CD14-positive monocyte (primary cell): Measurements from ENCODE around the gene PHPT1. TPM values are rescaled to one million over a fixed set of nuclear protein-coding genes. Genes with fewer than 3 reads are reported as not detected.

Source experiments
- DNase-seq, 3 donors: peaks; one replicate each; pipeline ENCODE4 v3.0.0-alpha.2; 2011 to 2022
- H2AFZ ChIP-seq: 2 replicates; pipeline ENCODE4 v1.6.0; 2012; ENCODE audit warnings: mild to moderate bottlenecking, low read depth, low read length, inconsistent platforms; ENCODE audit not compliant: insufficient read depth, poor library complexity, severe bottlenecking
- H3K27ac ChIP-seq, 2 donors: 1 replicate in 1 of 2; 2 replicates in 1 of 2; pipeline ENCODE4 v1.5.1; 2012 to 2013; ENCODE audit warnings: low read length in 2 of 2, control low read depth in 1 of 2, inconsistent platforms in 1 of 2, low read depth in 1 of 2, mild to moderate bottlenecking in 1 of 2
- H3K27me3 ChIP-seq, 2 donors: one replicate each; pipeline versions ENCODE4 v1.6.0 to v1.6.1; 2011 to 2013; ENCODE audit warnings: low read length in 2 of 2; ENCODE audit not compliant: control insufficient read depth in 2 of 2, insufficient read depth in 2 of 2
- H3K36me3 ChIP-seq, 2 donors: replicated peaks in 1 of 2; 1 replicate in 1 of 2; 2 replicates in 1 of 2; pipeline versions ENCODE4 v1.5.1 to v1.6.1; 2012 to 2013; ENCODE audit warnings: low read length in 2 of 2, control low read depth in 1 of 2, inconsistent platforms in 1 of 2, mild to moderate bottlenecking in 1 of 2; ENCODE audit not compliant: insufficient read depth in 2 of 2, control insufficient read depth in 1 of 2
- H3K4me1 ChIP-seq, 2 donors: 1 replicate in 1 of 2; 2 replicates in 1 of 2; pipeline versions ENCODE4 v1.5.1 to v1.6.1; 2012 to 2013; ENCODE audit warnings: low read length in 2 of 2, control low read depth in 1 of 2, inconsistent platforms in 1 of 2, mild to moderate bottlenecking in 1 of 2, moderate library complexity in 1 of 2; ENCODE audit not compliant: insufficient read depth in 2 of 2, control insufficient read depth in 1 of 2
- H3K4me2 ChIP-seq: replicated peaks from 2 replicates; pipeline ENCODE3; 2012; ENCODE audit warnings: low read length, moderate library complexity, mild to moderate bottlenecking; ENCODE audit not compliant: poor library complexity, severe bottlenecking; ENCODE audit errors: extremely low read depth
- H3K4me3 ChIP-seq, 3 experiments: fragments of 200-600 bp in 1 of 3; sonication (generic) in 1 of 3; replicated peaks in 1 of 3; 1 replicate in 2 of 3; 2 replicates in 1 of 3; pipeline ENCODE4 v1.5.1; 2011 to 2013; ENCODE audit warnings: low read length in 3 of 3, mild to moderate bottlenecking in 3 of 3, control low read depth in 2 of 3, low read depth in 2 of 3, inconsistent platforms in 1 of 3, moderate library complexity in 1 of 3
- H3K79me2 ChIP-seq: 2 replicates; pipeline ENCODE4 v1.6.0; 2012; ENCODE audit warnings: mild to moderate bottlenecking, control low read depth, inconsistent platforms, low read length, moderate library complexity; ENCODE audit not compliant: insufficient read depth
- H3K9ac ChIP-seq: 2 replicates; pipeline ENCODE4 v1.6.0; 2017; ENCODE audit warnings: low read length, mild to moderate bottlenecking; ENCODE audit not compliant: insufficient read depth, poor library complexity, severe bottlenecking
- H3K9me3 ChIP-seq, 2 donors: replicated peaks in 1 of 2; 1 replicate in 1 of 2; 2 replicates in 1 of 2; pipeline versions ENCODE4 v1.5.1 to v1.6.1; 2012 to 2013; ENCODE audit warnings: low read length in 2 of 2, control low read depth in 1 of 2; ENCODE audit not compliant: control insufficient read depth in 1 of 2, insufficient read depth in 1 of 2
- H4K20me1 ChIP-seq: 2 replicates; pipeline ENCODE4 v1.6.0; 2012; ENCODE audit warnings: mild to moderate bottlenecking, low read length, control low read depth, moderate library complexity; ENCODE audit not compliant: insufficient read depth
- H3K27ac Mint-ChIP-seq, 7 donors: one replicate each; pipeline ENCODE4 v1.8.0; 2020; ENCODE audit warnings: mild to moderate bottlenecking in 7 of 7, mixed read lengths in 7 of 7, moderate library complexity in 6 of 7, inconsistent platforms in 2 of 7
- H3K27me3 Mint-ChIP-seq, 3 donors: one replicate each; pipeline ENCODE4 v1.8.0; 2021 to 2022; ENCODE audit warnings: low read depth in 3 of 3, mild to moderate bottlenecking in 3 of 3, mixed read lengths in 3 of 3, moderate library complexity in 3 of 3, inconsistent platforms in 1 of 3
- H3K36me3 Mint-ChIP-seq, 2 donors: one replicate each; pipeline ENCODE4 v1.8.0; 2020; ENCODE audit warnings: mixed read lengths in 2 of 2, inconsistent platforms in 1 of 2, mild to moderate bottlenecking in 1 of 2
- H3K4me1 Mint-ChIP-seq: one replicate; pipeline ENCODE4 v1.8.0; 2020; ENCODE audit warnings: mild to moderate bottlenecking, mixed read lengths
- H3K4me3 Mint-ChIP-seq, 2 donors: one replicate each; pipeline ENCODE4 v1.8.0; 2020; ENCODE audit warnings: mild to moderate bottlenecking in 2 of 2, mixed read lengths in 2 of 2, moderate library complexity in 1 of 2
- H3K9me3 Mint-ChIP-seq, 7 donors: one replicate each; pipeline ENCODE4 v1.8.0; 2020 to 2022; ENCODE audit warnings: mixed read lengths in 7 of 7, mild to moderate bottlenecking in 6 of 7, moderate library complexity in 6 of 7, inconsistent platforms in 2 of 7
- WGBS: methylation state at CpG from one replicate; pipeline ENCODE4 v1.1.5; 2013; ENCODE audit warnings: missing lambda C conversion rate; ENCODE audit not compliant: insufficient coverage; 5-methylcytosine and 5-hydroxymethylcytosine counted together
- intact Hi-C, 2 donors: fragments of 100-400 bp; cut with micrococcal nuclease; formaldehyde crosslinking; loops; one replicate each; pipeline versions ENCODE4 v1.15.0 to v1.15.1; 2023
- polyA plus RNA-seq, 3 donors: library from polyadenylated mRNA; depleted of rRNA in 1 of 3; unstranded in 2 of 3; stranded (reverse) in 1 of 3; fragments of 300-500 nt in 2 of 3; fragments of >200 nt in 1 of 3; fragmentation: Illumina TruSeq in 2 of 3; gene quantifications; 1 replicate in 2 of 3; 2 replicates in 1 of 3; pipeline ENCODE4 v1.2.3, GENCODE V29; 2012 to 2021
- TF ChIP-seq, protein P1 (sequence below): fragments of 200-600 bp; IDR thresholded peaks from one replicate; pipeline ENCODE4 v1.8.0; 2022; ENCODE audit warnings: antibody characterized with exemption, mild to moderate bottlenecking

Gene PHPT1
- polyA plus RNA-seq, 3 donors = 70.0 to 163 (median 94.3) TPM

DNA sequence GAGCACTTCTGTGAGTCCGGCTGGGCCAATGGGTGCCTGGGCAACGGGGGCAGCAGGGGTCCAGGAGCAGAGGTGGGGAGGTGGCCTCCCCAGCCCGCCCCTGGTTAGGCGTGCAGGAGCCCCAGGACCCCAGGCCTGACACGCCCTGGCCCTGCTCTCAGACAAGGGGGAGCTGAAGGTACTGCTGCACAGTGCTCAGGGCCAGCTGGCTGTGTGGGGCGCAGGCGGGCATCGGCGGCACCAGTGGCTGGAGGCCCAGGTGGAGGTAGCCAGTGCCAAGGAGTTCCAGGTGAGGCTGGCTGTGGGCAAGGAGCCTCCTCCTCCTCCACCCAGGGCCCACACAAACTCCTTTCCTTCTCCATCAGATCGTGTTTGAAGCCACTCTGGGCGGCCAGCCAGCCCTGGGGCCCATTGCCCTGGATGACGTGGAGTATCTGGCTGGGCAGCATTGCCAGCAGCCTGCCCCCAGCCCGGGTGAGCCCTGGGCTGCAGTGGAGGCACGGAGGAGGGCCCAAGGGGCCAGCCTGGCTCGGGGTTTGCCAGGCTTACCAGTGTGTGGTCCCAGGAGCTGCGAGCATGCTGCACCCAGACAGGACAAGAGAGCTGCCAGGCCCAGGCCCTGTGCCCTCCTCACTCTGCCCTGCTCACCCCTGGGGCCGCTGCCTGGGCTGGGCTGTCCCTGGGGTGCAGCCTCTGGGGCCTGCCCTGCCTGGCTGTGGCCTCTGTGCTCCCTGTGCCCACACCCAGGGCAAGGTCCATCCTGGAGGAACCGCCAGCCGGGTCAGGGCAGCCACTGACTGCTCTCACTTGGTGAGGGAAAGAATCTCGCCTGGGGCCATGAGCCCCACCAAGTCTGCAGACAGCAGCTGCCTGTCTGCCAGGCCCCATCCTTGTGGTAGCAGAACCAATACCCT, 9.9 kb downstream of the PHPT1 start:
- Mint-ChIP-seq H3K27ac (no peak overlapping the region), H3K4me3 (no peak overlapping the region), H3K9me3 (no peaks in the 10 kb centered on the region), H3K4me1 (no peaks in the 10 kb centered on the region), H3K36me3 (peaks cover 29 to 35% of the 10 kb centered on the region in 2 donors), H3K27me3 (no peaks in the 10 kb centered on the region)
- Histone ChIP-seq H3K4me3 (no peak overlapping the region), H2AFZ (no peak overlapping the region), H3K27me3 (no peaks in the 10 kb centered on the region), H4K20me1 (peaks cover 36% of the 10 kb centered on the region), H3K9me3 (no peaks in the 10 kb centered on the region), H3K4me1 (no peaks in the 10 kb centered on the region), H3K9ac (no peak overlapping the region), H3K79me2 (peaks cover 7% of the 10 kb centered on the region), H3K36me3 (peaks cover 33 to 37% of the 10 kb centered on the region in 2 donors), H3K4me2 (no peak overlapping the region), H3K27ac (no peak overlapping the region)
- intact Hi-C loops = no loop called here
- WGBS = 94% methylated on average over 15 of the region's 20 CpGs
- peak in 1 of 3 donors; percentile 2 for DNase-seq
- TF ChIP-seq, protein P1, sequence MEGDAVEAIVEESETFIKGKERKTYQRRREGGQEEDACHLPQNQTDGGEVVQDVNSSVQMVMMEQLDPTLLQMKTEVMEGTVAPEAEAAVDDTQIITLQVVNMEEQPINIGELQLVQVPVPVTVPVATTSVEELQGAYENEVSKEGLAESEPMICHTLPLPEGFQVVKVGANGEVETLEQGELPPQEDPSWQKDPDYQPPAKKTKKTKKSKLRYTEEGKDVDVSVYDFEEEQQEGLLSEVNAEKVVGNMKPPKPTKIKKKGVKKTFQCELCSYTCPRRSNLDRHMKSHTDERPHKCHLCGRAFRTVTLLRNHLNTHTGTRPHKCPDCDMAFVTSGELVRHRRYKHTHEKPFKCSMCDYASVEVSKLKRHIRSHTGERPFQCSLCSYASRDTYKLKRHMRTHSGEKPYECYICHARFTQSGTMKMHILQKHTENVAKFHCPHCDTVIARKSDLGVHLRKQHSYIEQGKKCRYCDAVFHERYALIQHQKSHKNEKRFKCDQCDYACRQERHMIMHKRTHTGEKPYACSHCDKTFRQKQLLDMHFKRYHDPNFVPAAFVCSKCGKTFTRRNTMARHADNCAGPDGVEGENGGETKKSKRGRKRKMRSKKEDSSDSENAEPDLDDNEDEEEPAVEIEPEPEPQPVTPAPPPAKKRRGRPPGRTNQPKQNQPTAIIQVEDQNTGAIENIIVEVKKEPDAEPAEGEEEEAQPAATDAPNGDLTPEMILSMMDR = no peak

DNA sequence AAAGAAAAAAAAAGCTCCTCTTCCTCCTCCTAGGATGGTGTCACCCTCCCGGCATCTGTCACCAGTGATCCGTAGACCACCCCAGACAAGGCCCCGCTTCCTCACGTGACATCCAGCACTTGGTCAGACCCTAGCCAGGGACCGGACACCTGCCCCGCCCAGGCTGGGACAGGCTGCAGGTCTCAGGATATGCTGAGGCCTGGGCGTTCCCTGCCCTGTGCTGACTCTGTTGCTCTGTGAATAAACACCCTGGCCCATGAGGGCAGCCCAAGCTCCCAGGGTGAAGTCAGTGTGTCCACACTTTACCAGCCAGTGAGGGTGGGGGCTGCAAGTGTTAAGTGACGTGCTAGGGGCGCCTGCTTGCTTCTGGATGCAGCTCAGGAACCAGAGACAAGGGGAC, 11.3 kb downstream of the PHPT1 start:
- H3K27ac ChIP-seq = no peak overlapping the region
- peaks cover 33 to 39% of the 10 kb centered on the region in 2 donors for H3K36me3 ChIP-seq
- H3K9ac ChIP-seq = no peak overlapping the region
- DNase-seq = no peak
- H3K9me3 ChIP-seq = no peaks in the 10 kb centered on the region
- H3K4me2 ChIP-seq = no peak overlapping the region
- 98% methylated on average over 6 of the region's 9 CpGs for WGBS
- peaks cover 40% of the 10 kb centered on the region for H4K20me1 ChIP-seq
- no peaks in the 10 kb centered on the region for H3K27me3 ChIP-seq
- H3K4me3 ChIP-seq = no peak overlapping the region
- H3K9me3 Mint-ChIP-seq = no peaks in the 10 kb centered on the region
- H3K27me3 Mint-ChIP-seq = no peaks in the 10 kb centered on the region
- H3K4me1 Mint-ChIP-seq = peaks cover 11% of the 10 kb centered on the region
- intact Hi-C loops = no loop called here
- H3K27ac Mint-ChIP-seq = peak overlapping the region in 1 of 7 donors; percentile 65
- peaks cover 19% of the 10 kb centered on the region for H3K79me2 ChIP-seq
- no peak overlapping the region for H3K4me3 Mint-ChIP-seq
- H2AFZ ChIP-seq = no peak overlapping the region
- TF ChIP-seq, protein P1 = no peak
- H3K4me1 ChIP-seq = peaks cover 7 to 8% of the 10 kb centered on the region in 2 donors
- peaks cover 29 to 38% of the 10 kb centered on the region in 2 donors for H3K36me3 Mint-ChIP-seq
